ENCODE data around the gene NID1. TPM values are rescaled to one million over a fixed set of nuclear protein-coding genes. Genes with fewer than 3 reads are reported as not detected.

Gene NID1
- polyA plus RNA-seq, 1 donor from 2014 or later = 0.04 TPM

GRCh38 chr1:235997049-235997448 is 67.8 kb downstream of the NID1 start:
- H3F3A ChIP-seq (ENCODE audit: insufficient read depth, low read length, poor library complexity, severe bottlenecking) = no peaks in the 10 kb centered on the region
- no peak overlapping the region for H3K9ac ChIP-seq (ENCODE audit: low read length)
- TF ChIP-seq RAD21 (conservative IDR thresholded peaks at IDR 0.05) = no peak
- H3K9me2 ChIP-seq (ENCODE audit: insufficient read depth, low read length) = no peaks in the 10 kb centered on the region
- no peak overlapping the region for H3K27ac ChIP-seq (ENCODE audit: low read length)
- H3K9me3 ChIP-seq (ENCODE audit: low read length) = no peaks in the 10 kb centered on the region
- no peaks in the 10 kb centered on the region for H4K20me1 ChIP-seq (ENCODE audit: insufficient read depth)
- no peak overlapping the region for H2AFZ ChIP-seq (ENCODE audit: low read depth, low read length)
- no peaks in the 10 kb centered on the region for H3K79me2 ChIP-seq (replicated peaks; ENCODE audit: insufficient read depth, low read length)
- no peak overlapping the region for H3K4me2 ChIP-seq (ENCODE audit: low read length)
- H3K36me3 ChIP-seq (ENCODE audit: insufficient read depth, low read length) = no peaks in the 10 kb centered on the region
- H3K27me3 ChIP-seq (ENCODE audit: insufficient read depth, low read depth, low read length) = no peaks in the 10 kb centered on the region
- H3K4me3 ChIP-seq (ENCODE audit: low read length) = no peak overlapping the region

GRCh38 chr1:235996048-235996785 is 68.7 kb downstream of the NID1 start:
- Histone ChIP-seq H3K4me2 (ENCODE audit: low read length) (no peak overlapping the region), H3K4me3 (ENCODE audit: low read length) (no peak overlapping the region), H3K27ac (ENCODE audit: low read length) (no peak overlapping the region), H4K20me1 (ENCODE audit: insufficient read depth) (no peaks in the 10 kb centered on the region), H3K27me3 (ENCODE audit: insufficient read depth, low read depth, low read length) (no peaks in the 10 kb centered on the region), H2AFZ (ENCODE audit: low read depth, low read length) (no peak overlapping the region), H3K79me2 (replicated peaks; ENCODE audit: insufficient read depth, low read length) (no peaks in the 10 kb centered on the region), H3K9me3 (ENCODE audit: low read length) (no peaks in the 10 kb centered on the region), H3K9me2 (ENCODE audit: insufficient read depth, low read length) (no peaks in the 10 kb centered on the region), H3F3A (ENCODE audit: insufficient read depth, low read length, poor library complexity, severe bottlenecking) (no peaks in the 10 kb centered on the region), H3K36me3 (ENCODE audit: insufficient read depth, low read length) (no peaks in the 10 kb centered on the region), H3K9ac (ENCODE audit: low read length) (no peak overlapping the region)
- TF ChIP-seq EP300 (conservative IDR thresholded peaks at IDR 0.05; ENCODE audit: poor library complexity, severe bottlenecking) = no peak
- no peak for TF ChIP-seq EZH2 (IDR thresholded peaks at IDR 0.05; ENCODE audit: borderline replicate concordance, insufficient read depth, low read length, poor library complexity, severe bottlenecking)
- TF ChIP-seq REST (IDR thresholded peaks at IDR 0.05; ENCODE audit: borderline replicate concordance) = no peak
- no peak for TF ChIP-seq SMC3 (conservative IDR thresholded peaks at IDR 0.05; ENCODE audit: poor library complexity)
- TF ChIP-seq RAD21 (conservative IDR thresholded peaks at IDR 0.05) = no peak
- TF ChIP-seq POLR2AphosphoS5 (IDR thresholded peaks at IDR 0.05) = no peak
- TF ChIP-seq CTCF (IDR thresholded peaks at IDR 0.05; ENCODE audit: poor library complexity, severe bottlenecking) = no peak
- no peak for TF ChIP-seq MXI1 (conservative IDR thresholded peaks at IDR 0.05; ENCODE audit: poor library complexity, severe bottlenecking)
- TF ChIP-seq TAF1 (IDR thresholded peaks at IDR 0.05; ENCODE audit: low read depth) = no peak
